DMS53 treated with DMSO at 0.1 percent for 48 hours (cell line): Measurements from ENCODE around the gene PCDHB5.
A peak's percentile ranks its signal among the peaks of the same experiment; 100 is the strongest.
"Not testable (repeated sequence)": the region's sequence is repeated elsewhere in the genome, so short reads cannot be mapped to it uniquely, and the experiment has no call there.

Experiments
- DNase-seq: peaks from one replicate; lab custom pipeline; 2025; ENCODE audit not compliant: unreplicated experiment; lab: John Stamatoyannopoulos, UW

Gene PCDHB5

DNA sequence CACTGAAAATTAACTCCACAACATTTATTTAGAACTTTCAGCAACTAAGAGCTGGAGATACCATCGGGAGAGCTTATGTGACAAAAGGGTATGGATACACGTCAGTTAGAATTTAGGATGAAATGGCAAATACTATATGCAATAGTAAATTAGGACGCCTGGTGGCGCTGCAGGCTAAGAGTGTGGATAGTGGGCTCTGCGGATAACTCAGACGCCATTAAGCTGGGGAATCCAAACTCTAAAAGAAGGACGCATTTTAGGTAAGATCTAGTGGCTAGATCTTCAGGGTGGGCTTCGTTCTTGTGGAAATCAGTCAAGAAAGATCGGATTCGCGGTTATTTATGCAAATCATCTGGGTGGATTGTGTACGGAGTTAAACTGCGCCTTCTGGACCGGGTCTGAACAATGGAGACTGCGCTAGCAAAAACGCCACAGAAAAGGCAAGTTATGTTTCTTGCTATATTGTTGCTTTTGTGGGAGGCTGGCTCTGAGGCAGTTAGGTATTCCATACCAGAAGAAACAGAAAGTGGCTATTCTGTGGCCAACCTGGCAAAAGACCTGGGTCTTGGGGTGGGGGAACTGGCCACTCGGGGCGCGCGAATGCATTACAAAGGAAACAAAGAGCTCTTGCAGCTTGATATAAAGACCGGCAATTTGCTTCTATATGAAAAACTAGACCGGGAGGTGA lies at the start of gene PCDHB5:
Gene PCDHB5, plus strand, starts transcription at position 177 of the 688 bp plus-strand sequence. Its CDS starts 229 bp downstream, at position 406.
- DNase-seq, result peak; percentile 18

DNA sequence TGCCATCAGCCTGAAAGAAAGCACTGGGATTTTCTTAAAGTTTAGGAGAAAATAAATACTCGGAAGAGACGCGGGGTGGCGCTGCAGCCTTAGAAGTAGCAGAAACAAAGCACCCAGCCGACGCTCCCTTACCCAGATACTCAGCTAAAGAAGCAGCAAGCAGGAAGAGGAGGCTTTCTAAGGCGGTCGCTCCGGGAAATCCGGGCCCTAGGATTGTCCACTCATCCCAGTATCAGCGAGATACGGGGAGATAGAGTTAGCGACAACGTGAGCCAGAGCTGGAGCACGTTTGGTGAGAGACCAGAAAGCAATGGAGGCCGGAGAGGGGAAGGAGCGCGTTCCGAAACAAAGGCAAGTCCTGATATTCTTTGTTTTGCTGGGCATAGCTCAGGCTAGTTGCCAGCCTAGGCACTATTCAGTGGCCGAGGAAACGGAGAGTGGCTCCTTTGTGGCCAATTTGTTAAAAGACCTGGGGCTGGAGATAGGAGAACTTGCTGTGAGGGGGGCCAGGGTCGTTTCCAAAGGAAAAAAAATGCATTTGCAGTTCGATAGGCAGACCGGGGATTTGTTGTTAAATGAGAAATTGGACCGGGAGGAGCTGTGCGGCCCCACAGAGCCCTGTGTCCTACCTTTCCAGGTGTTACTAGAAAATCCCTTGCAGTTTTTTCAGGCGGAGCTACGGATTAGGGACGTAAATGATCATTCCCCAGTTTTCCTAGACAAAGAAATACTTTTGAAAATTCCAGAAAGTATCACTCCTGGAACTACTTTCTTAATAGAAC lies 40.3 kb upstream of the PCDHB5 start, which contains the start of gene PCDHB2:
Gene PCDHB2, plus strand, starts transcription at position 135 of the 782 bp plus-strand sequence. Its CDS starts 176 bp downstream, at position 311.
- peak; percentile 86 for DNase-seq

DNA sequence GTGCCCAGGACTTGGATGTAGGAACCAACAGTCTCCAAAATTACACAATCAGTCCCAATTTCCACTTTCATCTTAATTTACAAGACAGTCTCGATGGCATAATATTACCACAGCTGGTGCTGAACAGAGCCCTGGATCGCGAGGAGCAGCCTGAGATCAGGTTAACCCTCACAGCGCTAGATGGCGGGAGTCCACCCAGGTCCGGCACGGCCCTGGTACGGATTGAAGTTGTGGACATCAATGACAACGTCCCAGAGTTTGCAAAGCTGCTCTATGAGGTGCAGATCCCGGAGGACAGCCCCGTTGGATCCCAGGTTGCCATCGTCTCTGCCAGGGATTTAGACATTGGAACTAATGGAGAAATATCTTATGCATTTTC lies 39.8 kb upstream of the PCDHB5 start:
- DNase-seq, result no peak

DNA sequence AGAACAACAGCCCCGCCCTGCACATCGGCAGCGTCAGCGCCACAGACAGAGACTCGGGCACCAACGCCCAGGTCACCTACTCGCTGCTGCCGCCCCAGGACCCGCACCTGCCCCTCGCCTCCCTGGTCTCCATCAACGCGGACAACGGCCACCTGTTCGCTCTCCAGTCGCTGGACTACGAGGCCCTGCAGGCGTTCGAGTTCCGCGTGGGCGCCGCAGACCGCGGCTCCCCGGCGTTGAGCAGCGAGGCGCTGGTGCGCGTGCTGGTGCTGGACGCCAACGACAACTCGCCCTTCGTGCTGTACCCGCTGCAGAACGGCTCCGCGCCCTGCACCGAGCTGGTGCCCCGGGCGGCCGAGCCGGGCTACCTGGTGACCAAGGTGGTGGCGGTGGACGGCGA lies 38.8 kb upstream of the PCDHB5 start:
- not testable (repeated sequence) for DNase-seq

DNA sequence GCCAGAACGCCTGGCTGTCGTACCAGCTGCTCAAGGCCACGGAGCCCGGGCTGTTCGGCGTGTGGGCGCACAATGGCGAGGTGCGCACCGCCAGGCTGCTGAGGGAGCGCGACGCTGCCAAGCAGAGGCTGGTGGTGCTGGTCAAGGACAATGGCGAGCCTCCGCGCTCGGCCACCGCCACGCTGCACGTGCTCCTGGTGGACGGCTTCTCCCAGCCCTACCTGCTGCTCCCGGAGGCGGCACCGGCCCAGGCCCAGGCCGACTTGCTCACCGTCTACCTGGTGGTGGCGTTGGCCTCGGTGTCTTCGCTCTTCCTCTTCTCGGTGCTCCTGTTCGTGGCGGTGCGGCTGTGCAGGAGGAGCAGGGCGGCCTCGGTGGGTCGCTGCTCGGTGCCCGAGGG lies 38.4 kb upstream of the PCDHB5 start:
- not testable (repeated sequence) for DNase-seq

DNA sequence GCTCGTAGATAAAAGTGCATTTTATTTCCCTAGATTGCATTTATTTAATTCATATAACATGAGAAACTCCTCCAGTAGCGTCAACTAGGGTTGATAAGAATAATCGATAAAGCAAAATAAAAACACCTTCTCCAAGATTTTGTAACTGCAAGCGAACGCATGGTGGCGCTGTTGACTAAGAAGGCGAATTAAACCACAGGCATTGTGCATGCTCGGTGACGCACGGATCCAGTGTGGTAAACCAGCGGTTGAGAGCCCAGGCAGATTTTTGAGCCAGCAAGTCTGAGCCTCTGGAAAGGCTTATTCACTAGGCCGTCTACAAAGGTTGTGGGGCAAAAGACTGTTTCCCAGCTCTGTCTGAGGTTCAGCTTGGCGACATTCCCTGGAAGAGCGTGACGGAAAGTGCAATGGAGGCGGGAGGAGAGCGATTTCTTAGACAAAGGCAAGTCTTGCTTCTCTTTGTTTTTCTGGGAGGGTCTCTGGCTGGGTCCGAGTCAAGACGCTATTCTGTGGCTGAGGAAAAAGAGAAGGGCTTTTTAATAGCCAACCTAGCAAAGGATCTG lies 34.7 kb upstream of the PCDHB5 start, which contains the start of gene PCDHB3:
Gene PCDHB3, plus strand, starts transcription at position 231 of the 563 bp plus-strand sequence. Its CDS starts 177 bp downstream, at position 408.
- peak; percentile 5 for DNase-seq

DNA sequence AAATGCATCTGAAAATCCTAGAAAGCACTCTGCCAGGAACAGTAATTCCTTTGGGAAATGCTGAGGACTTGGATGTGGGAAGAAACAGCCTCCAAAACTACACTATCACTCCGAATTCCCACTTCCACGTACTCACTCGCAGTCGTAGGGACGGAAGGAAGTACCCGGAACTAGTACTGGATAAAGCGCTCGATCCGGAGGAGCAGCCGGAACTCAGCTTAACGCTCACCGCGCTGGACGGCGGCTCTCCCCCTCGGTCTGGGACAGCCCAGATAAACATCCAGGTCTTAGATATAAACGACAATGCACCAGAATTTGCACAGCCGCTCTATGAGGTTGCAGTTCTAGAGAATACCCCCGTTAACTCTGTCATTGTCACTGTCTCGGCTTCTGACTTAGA lies 33.9 kb upstream of the PCDHB5 start:
- DNase-seq, result no peak

DNA sequence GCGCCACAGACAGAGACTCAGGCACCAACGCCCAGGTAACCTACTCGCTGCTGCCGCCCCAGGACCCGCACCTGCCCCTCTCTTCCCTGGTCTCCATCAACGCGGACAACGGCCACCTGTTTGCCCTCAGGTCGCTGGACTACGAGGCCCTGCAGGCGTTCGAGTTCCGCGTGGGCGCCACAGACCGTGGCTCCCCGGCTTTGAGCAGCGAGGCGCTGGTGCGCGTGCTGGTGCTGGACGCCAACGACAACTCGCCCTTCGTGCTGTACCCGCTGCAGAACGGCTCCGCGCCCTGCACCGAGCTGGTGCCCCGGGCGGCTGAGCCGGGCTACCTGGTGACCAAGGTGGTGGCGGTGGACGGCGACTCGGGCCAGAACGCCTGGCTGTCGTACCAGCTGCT lies 32.9 kb upstream of the PCDHB5 start:
- not testable (repeated sequence) for DNase-seq

DNA sequence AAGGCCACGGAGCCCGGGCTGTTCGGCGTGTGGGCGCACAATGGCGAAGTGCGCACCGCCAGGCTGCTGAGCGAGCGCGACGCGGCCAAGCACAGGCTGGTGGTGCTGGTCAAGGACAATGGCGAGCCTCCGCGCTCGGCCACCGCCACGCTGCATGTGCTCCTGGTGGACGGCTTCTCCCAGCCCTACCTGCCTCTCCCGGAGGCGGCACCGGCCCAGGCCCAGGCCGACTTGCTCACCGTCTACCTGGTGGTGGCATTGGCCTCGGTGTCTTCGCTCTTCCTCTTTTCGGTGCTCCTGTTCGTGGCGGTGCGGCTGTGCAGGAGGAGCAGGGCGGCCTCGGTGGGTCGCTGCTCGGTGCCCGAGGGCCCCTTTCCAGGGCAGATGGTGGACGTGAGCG lies 32.5 kb upstream of the PCDHB5 start:
- DNase-seq, result not testable (repeated sequence)

DNA sequence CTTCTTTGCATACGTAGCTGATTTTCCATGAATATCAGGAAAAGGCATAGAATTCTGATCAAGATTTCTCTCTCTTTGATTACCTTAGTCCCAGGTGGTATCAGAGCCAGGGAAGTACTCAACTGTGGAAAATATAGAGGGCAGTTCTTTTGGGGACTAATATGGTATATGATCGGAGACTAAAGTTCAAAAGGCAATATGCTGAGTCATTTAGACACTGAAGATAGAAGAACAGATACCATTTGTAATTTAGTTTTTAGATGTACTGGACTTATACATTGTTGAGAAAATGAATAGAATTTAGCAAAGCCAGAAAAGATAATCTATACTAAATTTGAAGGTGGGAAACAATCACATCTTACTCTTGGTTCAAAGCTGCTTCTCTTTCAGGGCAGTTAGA lies 29.7 kb upstream of the PCDHB5 start:
- DNase-seq, result no peak

DNA sequence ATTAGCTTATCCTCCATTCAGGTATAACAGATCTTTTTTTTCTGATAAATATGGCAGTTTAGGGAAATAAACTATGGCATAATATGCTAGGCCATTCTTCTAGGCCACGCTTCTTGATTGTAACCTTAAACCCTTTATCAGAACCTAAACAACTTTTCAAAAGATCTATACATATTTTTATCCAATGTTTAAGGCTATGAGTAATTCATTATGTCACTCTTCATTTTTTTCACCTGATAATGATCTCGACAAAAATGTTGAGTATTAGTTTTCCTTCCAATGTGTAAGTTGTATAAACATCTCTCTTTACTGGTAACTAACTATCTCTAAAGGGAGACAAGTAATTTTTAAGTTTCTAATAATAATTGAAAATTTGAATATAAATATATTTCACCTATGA lies 15.8 kb upstream of the PCDHB5 start:
- no peak for DNase-seq

DNA sequence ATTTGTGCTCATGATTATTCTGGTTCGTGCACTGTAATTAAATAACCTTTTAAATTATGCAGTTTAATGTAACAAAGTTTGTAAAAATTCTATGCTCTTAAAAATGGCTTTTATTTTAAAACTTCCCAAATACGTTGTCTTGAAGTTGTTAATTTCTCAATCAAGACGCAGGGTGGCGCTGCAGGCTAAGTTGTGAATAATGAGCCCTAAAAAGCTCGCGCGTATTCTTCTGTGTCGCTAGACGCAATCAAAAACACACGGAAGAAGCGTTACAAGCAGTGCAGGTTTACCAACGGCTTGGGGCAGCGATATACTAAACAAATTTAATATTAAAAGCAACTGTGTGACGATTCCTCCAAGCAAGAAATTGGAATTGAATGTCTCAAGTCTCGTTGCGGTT lies 13.4 kb upstream of the PCDHB5 start, which contains the start of gene PCDHB4:
Gene PCDHB4, plus strand, starts transcription at position 256 of the 400 bp plus-strand sequence. CDS start 181 bp downstream, outside the sequence.
- no peak for DNase-seq

DNA sequence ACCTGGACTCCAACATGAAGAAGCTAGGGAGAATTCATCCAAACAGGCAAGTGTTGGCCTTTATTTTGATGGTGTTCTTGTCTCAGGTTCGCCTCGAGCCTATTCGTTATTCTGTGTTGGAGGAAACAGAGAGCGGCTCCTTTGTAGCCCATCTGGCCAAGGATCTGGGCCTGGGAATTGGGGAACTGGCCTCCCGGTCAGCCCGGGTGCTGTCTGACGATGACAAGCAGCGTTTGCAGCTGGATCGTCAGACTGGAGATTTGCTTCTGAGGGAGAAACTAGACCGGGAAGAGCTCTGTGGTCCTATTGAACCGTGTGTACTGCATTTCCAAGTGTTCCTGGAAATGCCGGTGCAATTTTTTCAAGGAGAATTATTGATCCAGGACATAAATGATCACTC lies 13.0 kb upstream of the PCDHB5 start:
- DNase-seq, result no peak

DNA sequence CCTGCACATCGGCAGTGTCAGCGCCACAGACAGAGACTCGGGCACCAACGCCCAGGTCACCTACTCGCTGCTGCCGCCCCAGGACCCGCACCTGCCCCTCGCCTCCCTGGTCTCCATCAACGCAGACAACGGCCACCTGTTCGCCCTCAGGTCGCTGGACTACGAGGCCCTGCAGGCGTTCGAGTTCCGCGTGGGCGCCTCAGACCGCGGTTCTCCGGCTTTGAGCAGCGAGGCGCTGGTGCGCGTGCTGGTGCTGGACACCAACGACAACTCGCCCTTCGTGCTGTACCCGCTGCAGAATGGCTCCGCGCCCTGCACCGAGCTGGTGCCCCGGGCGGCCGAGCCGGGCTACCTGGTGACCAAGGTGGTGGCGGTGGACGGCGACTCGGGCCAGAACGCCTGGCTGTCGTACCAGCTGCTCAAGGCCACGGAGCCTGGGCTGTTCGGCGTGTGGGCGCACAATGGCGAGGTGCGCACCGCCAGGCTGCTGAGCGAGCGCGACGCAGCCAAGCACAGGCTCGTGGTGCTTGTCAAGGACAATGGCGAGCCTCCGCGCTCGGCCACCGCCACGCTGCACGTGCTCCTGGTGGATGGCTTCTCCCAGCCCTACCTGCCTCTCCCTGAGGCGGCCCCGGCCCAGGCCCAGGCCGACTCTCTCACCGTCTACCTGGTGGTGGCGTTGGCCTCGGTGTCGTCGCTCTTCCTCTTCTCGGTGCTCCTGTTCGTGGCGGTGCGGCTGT lies 11.4 kb upstream of the PCDHB5 start:
- DNase-seq, result not testable (repeated sequence)

DNA sequence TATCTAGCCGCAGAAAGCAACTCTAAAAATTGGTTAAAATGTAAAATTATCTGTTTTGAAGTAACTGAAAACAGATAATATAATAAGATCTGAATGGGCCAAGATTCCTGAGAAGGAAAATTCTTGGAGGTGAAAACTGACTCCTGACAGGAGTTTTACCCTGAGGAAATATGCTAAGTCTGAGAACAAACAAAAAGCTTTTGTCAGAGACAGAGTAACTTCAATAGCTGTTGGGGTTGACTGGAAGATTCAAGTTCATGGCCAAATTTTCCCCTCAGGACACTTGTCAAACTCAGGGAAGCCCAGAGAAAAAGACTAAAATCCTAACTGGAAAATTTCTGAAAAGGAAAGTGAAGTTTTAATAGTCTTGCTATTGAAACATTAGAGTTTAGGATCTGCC lies 7.7 kb upstream of the PCDHB5 start:
- DNase-seq, result no peak

DNA sequence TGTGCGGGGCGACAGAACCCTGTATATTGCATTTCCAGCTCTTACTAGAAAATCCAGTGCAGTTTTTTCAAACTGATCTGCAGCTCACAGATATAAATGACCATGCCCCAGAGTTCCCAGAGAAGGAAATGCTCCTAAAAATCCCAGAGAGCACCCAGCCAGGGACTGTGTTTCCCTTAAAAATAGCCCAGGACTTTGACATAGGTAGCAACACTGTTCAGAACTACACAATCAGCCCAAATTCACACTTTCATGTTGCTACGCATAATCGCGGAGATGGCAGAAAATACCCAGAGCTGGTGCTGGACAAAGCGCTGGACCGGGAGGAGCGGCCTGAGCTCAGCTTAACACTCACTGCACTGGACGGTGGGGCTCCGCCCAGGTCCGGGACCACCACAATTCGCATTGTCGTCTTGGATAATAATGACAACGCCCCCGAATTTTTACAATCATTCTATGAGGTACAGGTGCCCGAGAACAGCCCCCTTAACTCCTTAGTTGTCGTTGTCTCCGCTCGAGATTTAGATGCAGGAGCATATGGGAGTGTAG lies 786 bp downstream of the PCDHB5 start:
- DNase-seq, result no peak

DNA sequence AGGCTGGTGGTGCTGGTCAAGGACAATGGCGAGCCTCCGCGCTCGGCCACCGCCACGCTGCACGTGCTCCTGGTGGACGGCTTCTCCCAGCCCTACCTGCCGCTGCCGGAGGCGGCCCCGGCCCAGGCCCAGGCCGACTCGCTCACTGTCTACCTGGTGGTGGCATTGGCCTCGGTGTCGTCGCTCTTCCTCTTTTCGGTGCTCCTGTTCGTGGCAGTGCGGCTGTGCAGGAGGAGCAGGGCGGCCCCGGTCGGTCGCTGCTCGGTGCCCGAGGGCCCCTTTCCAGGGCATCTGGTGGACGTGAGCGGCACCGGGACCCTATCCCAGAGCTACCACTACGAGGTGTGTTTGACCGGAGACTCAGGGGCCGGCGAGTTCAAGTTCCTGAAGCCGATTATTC lies 2.3 kb downstream of the PCDHB5 start:
- not testable (repeated sequence) for DNase-seq

DNA sequence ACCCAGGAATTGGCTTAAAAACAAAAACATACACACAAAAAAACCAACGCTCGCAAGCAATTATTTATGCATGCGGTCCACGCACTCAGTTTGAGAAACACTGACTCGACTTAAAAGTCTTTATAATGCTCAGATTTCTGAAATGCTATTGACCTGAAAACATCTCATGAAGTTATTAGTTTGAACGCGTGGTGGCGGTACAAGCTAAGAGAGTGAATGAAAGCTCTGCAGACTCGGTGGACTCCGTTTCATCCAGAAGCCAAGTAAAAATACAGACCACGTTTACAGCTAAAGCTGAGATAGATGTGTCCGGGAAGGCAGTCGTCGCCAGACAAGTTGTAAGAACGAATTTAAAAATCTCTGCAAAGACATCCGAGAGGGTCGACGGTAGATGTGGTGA lies 14.8 kb downstream of the PCDHB5 start, which contains the start of gene PCDHB6:
Gene PCDHB6, plus strand, starts transcription at position 246 of the 400 bp plus-strand sequence. CDS start 201 bp downstream, outside the sequence.
- peak; percentile 19 for DNase-seq

DNA sequence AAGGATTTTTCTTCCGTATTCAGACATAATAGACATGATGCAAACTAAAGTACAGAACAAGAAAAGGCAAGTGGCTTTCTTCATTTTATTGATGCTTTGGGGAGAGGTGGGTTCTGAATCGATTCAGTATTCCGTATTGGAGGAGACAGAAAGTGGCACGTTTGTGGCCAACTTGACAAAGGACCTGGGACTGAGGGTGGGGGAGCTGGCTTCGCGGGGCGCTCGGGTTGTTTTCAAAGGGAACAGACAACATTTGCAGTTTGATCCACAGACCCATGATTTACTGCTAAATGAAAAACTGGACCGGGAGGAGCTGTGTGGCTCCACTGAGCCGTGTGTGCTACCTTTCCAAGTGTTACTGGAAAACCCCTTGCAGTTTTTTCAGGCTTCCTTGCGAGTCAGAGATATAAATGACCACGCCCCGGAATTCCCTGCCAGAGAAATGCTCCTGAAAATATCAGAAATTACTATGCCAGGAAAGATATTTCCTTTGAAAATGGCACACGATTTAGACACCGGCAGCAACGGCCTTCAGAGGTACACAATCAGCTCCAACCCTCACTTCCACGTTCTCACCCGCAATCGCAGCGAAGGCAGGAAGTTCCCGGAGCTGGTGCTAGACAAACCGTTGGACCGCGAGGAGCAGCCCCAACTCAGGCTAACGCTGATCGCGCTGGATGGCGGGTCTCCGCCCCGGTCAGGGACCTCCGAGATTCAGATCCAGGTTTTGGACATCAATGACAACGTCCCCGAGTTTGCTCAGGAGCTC lies 15.4 kb downstream of the PCDHB5 start:
- DNase-seq, result no peak

DNA sequence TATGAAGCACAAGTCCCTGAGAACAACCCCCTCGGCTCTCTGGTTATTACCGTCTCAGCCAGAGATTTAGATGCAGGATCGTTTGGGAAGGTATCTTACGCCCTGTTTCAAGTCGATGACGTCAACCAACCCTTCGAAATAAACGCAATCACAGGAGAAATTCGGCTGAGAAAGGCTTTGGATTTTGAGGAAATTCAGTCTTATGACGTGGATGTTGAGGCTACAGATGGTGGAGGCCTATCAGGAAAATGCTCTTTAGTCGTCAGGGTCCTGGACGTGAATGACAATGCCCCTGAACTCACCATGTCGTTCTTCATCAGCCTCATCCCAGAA lies 16.0 kb downstream of the PCDHB5 start:
- no peak for DNase-seq
